LNCaP clone FGC (cell line): ENCODE data around the gene BPIFB4.
"Not testable (repeated sequence)": the region's sequence is repeated elsewhere in the genome, so short reads cannot be mapped to it uniquely, and the experiment has no call there.

Experiments
- DNase-seq: peaks from one replicate; pipeline ENCODE4 v3.0.0-alpha.2; 2011; ENCODE audit warnings: low read depth
- H3K4me3 ChIP-seq: 2 replicates; pipeline ENCODE4 v1.5.1; 2011; ENCODE audit warnings: mild to moderate bottlenecking, low read depth, low read length, control low read depth
- CTCF ChIP-seq: IDR thresholded peaks from 2 replicates; pipeline ENCODE4 v1.5.1; 2012; ENCODE audit warnings: mild to moderate bottlenecking; ENCODE audit not compliant: control insufficient read depth, insufficient read depth; ENCODE audit errors: extremely low read depth

The BPIFB4 gene

GRCh38 chr20:33034901-33035492 lies 44.4 kb upstream of the BPIFB4 start:
- no peak overlapping the region for H3K4me3 ChIP-seq
- no peak for DNase-seq
- no peak for TF ChIP-seq CTCF

- no peak for DNase-seq
- H3K4me3 ChIP-seq: no peak overlapping the region
- no peak for TF ChIP-seq CTCF
These were observed 42.0 kb upstream of the BPIFB4 start for GRCh38 chr20:33037456-33037855.

GRCh38 chr20:33038243-33038642 lies 41.2 kb upstream of the BPIFB4 start:
- no peak for TF ChIP-seq CTCF
- DNase-seq: no peak
- no peak overlapping the region for H3K4me3 ChIP-seq

- no peak overlapping the region for H3K4me3 ChIP-seq
- no peak for TF ChIP-seq CTCF
- no peak for DNase-seq
These were observed 37.0 kb upstream of the BPIFB4 start for GRCh38 chr20:33042430-33042829.

- no peak overlapping the region for H3K4me3 ChIP-seq
- TF ChIP-seq CTCF: no peak
- no peak for DNase-seq
These were observed 36.3 kb upstream of the BPIFB4 start for GRCh38 chr20:33042983-33043730.

GRCh38 chr20:33043731-33044181 lies 35.7 kb upstream of the BPIFB4 start:
- DNase-seq: no peak
- no peak for TF ChIP-seq CTCF
- H3K4me3 ChIP-seq: no peak overlapping the region

GRCh38 chr20:33045129-33045721 lies 34.2 kb upstream of the BPIFB4 start:
- not testable (repeated sequence) for DNase-seq, H3K4me3 ChIP-seq
